Peyer's patch (tissue), 4 donors: Measurements from ENCODE around the gene CACNA1S. TPM values are rescaled to one million over a fixed set of nuclear protein-coding genes. Genes with fewer than 3 reads are reported as not detected.

ENCODE experiments used
- DNase-seq, 3 donors: peaks; one replicate each; pipeline ENCODE4 v3.0.0-alpha.2; 2017 to 2019
- H3K27ac ChIP-seq, 4 donors: fragments of 200-600 bp; sonication (generic); one replicate each; pipeline ENCODE4 v1.5.1; 2016 to 2019
- H3K27me3 ChIP-seq, 2 donors: fragments of 200-600 bp; sonication (generic); one replicate each; pipeline ENCODE4 v1.5.1; 2019
- H3K36me3 ChIP-seq, 3 donors: fragments of 200-600 bp; sonication (generic); one replicate each; pipeline ENCODE4 v1.5.1; 2016 to 2019
- H3K4me1 ChIP-seq, 4 donors: fragments of 200-600 bp; sonication (generic); one replicate each; pipeline ENCODE4 v1.5.1; 2016 to 2019
- H3K4me3 ChIP-seq, 4 donors: fragments of 200-600 bp; sonication (generic); 1 replicate in 3 of 4; 2 replicates in 1 of 4; pipeline ENCODE4 v1.5.1; 2016 to 2019; ENCODE audit warnings: mild to moderate bottlenecking in 1 of 4
- H3K9me3 ChIP-seq, 4 donors: fragments of 200-600 bp; sonication (generic); one replicate each; pipeline ENCODE4 v1.5.1; 2016 to 2019; ENCODE audit warnings: mild to moderate bottlenecking in 1 of 4
- POLR2A ChIP-seq, 2 donors: fragments of 450-650 bp; IDR thresholded peaks; one replicate each; pipeline ENCODE4 v1.5.1; 2017; ENCODE audit warnings: antibody characterized with exemption in 2 of 2, mild to moderate bottlenecking in 2 of 2, moderate library complexity in 2 of 2
- total RNA-seq, 4 donors: library from RNA; depleted of rRNA; stranded (reverse); fragments of >200 nt; gene quantifications; one replicate each; pipeline ENCODE4 v1.1.0, GENCODE V29; 2016
- TF ChIP-seq, protein P1 (sequence below), 6 experiments: fragments of 450-650 bp in 4 of 6; fragments of 200-600 bp in 2 of 6; sonication (generic) in 1 of 6; IDR thresholded peaks; one replicate each; pipeline ENCODE4 v1.5.1; 2017 to 2019; ENCODE audit warnings: antibody characterized with exemption in 6 of 6, mild to moderate bottlenecking in 3 of 6, moderate library complexity in 1 of 6

The CACNA1S gene
- total RNA-seq, 4 donors from 2014 or later, result not detected

GRCh38 chr1:200998323-200998722 lies 113.9 kb downstream of the CACNA1S start:
- Histone ChIP-seq H3K4me3 (no peak overlapping the region), H3K36me3 (no peaks in the 10 kb centered on the region), H3K9me3 (no peaks in the 10 kb centered on the region), H3K27me3 (no peaks in the 10 kb centered on the region), H3K4me1 (peaks cover 0 to 4% (median 0%) of the 10 kb centered on the region in 4 donors), H3K27ac (no peak overlapping the region)
- DNase-seq, result no peak
- no peak for TF ChIP-seq POLR2A (IDR thresholded peaks at IDR 0.05)
- TF ChIP-seq, protein P1, sequence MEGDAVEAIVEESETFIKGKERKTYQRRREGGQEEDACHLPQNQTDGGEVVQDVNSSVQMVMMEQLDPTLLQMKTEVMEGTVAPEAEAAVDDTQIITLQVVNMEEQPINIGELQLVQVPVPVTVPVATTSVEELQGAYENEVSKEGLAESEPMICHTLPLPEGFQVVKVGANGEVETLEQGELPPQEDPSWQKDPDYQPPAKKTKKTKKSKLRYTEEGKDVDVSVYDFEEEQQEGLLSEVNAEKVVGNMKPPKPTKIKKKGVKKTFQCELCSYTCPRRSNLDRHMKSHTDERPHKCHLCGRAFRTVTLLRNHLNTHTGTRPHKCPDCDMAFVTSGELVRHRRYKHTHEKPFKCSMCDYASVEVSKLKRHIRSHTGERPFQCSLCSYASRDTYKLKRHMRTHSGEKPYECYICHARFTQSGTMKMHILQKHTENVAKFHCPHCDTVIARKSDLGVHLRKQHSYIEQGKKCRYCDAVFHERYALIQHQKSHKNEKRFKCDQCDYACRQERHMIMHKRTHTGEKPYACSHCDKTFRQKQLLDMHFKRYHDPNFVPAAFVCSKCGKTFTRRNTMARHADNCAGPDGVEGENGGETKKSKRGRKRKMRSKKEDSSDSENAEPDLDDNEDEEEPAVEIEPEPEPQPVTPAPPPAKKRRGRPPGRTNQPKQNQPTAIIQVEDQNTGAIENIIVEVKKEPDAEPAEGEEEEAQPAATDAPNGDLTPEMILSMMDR (IDR thresholded peaks at IDR 0.05), result no peak

- DNase-seq, result no peak
- no peak overlapping the region for H3K4me3 ChIP-seq
- H3K27ac ChIP-seq, result no peak overlapping the region
- no peaks in the 10 kb centered on the region for H3K4me1 ChIP-seq
- TF ChIP-seq POLR2A (IDR thresholded peaks at IDR 0.05), result no peak
- TF ChIP-seq, protein P1 (IDR thresholded peaks at IDR 0.05), result no peak
- H3K36me3 ChIP-seq, result peaks cover 0 to 31% (median 0%) of the 10 kb centered on the region in 3 donors
- H3K27me3 ChIP-seq, result no peaks in the 10 kb centered on the region
- H3K9me3 ChIP-seq, result no peaks in the 10 kb centered on the region
Observed at GRCh38 chr1:200992382-200993048, 119.7 kb downstream of the CACNA1S start.

DNA sequence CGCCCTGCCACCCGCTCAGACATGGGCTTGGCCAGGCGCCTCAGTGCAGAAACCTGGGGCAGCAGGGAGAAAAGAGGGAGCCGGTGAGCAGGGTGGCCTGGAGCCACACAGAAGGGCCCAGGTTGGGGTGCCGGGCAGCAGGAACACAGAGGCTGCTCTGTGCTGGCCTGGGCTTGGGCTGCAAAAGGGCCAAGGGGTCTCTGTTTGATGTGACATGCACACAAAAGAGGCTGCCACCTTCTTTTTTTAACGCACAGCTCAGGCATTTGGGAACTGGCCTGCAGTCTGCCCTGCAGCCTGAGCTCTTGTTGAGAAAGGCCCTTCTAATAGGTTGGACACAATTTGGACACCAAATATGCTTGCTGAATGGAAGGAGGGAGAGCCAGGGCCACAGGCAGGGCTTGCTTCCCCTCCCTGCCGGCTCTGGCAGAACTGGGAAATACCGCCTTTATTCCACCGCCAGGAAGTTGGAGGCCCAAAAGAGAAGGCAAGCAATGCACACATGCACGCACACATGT lies 121.1 kb downstream of the CACNA1S start:
- no peak for TF ChIP-seq POLR2A (IDR thresholded peaks at IDR 0.05)
- TF ChIP-seq, protein P1 (IDR thresholded peaks at IDR 0.05), result no peak
- Histone ChIP-seq H3K36me3 (peaks cover 0 to 43% (median 0%) of the 10 kb centered on the region in 3 donors), H3K27ac (no peak overlapping the region), H3K4me3 (no peak overlapping the region), H3K9me3 (no peaks in the 10 kb centered on the region), H3K4me1 (no peaks in the 10 kb centered on the region), H3K27me3 (no peaks in the 10 kb centered on the region)
- no peak for DNase-seq

DNA sequence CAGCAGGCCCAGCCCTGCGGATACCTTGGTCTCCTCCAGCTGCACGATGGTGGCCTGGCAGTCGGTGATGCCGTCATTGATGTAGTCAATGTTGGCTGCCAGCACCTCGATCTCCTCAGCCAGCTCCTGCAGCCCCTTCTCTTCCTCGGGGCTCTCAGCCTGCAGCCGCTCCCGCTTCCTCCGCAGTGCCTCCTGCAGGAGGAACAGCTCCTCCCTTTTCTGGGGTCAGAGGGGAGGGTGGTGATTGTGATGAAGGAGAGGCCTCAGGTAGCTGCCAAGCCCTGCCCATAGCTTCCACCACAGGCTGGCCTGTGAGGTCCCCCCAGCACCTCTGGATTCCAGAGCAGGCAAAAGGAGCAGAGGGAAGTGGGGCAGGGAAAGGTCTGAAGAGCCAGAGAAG lies 122.1 kb downstream of the CACNA1S start:
- H3K4me3 ChIP-seq, result no peak overlapping the region
- no peaks in the 10 kb centered on the region for H3K27me3 ChIP-seq
- no peaks in the 10 kb centered on the region for H3K9me3 ChIP-seq
- no peak for DNase-seq
- peaks cover 0 to 43% (median 0%) of the 10 kb centered on the region in 3 donors for H3K36me3 ChIP-seq
- H3K4me1 ChIP-seq, result no peaks in the 10 kb centered on the region
- TF ChIP-seq POLR2A (IDR thresholded peaks at IDR 0.05), result no peak
- TF ChIP-seq, protein P1 (IDR thresholded peaks at IDR 0.05), result no peak
- no peak overlapping the region for H3K27ac ChIP-seq

Other genes with a start within 250 kb of the CACNA1S start
- gene GPR25, start 239.4 kb downstream of the CACNA1S start, total RNA-seq, result not detected
- gene INAVA, start 217.5 kb downstream of the CACNA1S start, total RNA-seq, result 100 to 1,000 TPM in 3 of 4 donors, 10 to 100 TPM in 1; 33.8 to 492 (median 332) TPM
- gene KIF21B, start 88.7 kb downstream of the CACNA1S start, total RNA-seq, result 10 to 100 TPM in 3 of 4 donors, 1 to 10 TPM in 1; 6.7 to 19.0 (median 13.3) TPM
- not detected for gene ASCL5, start 14.8 kb upstream of the CACNA1S start, total RNA-seq
- gene TMEM9, start 42.0 kb upstream of the CACNA1S start, total RNA-seq, result 10 to 100 TPM; 20.6 to 32.3 (median 27.1) TPM
- gene IGFN1, start 78.4 kb upstream of the CACNA1S start, total RNA-seq, result not detected
- gene PKP1, start 171.1 kb upstream of the CACNA1S start, total RNA-seq, result 10 to 100 TPM in 1 of 4 donors, 1 to 10 TPM in 2, under 1 TPM in 1; 0.54 to 11.6 (median 1.4) TPM